ENCODE results near the gene MRPL2.

- TF ChIP-seq REST (IDR thresholded peaks at IDR 0.05; ENCODE audit: insufficient read depth in 1 of 2, low read depth in 2 of 2, low read length in 2 of 2) = no peak
- no peak for TF ChIP-seq SIN3A (IDR thresholded peaks at IDR 0.05; ENCODE audit: borderline replicate concordance, insufficient read depth, low read length)
- TF ChIP-seq POLR2AphosphoS5 (IDR thresholded peaks at IDR 0.05; ENCODE audit: low read depth, low read length) = no peak
Measured at GRCh38 chr6:43076464-43077332, 17.5 kb upstream of the MRPL2 start.

All from PFSK-1 (cell line).